Neural progenitor cell (in vitro differentiated cells): ENCODE measurements around the gene SHROOM4.

Experiments
- CTCF ChIP-seq: fragments of 200-600 bp; sonication (generic); IDR thresholded peaks from 2 replicates; pipeline ENCODE4 v1.5.1; 2017; ENCODE audit warnings: antibody characterized with exemption, mild to moderate bottlenecking
- EZH2 ChIP-seq: fragments of 200-600 bp; sonication (generic); IDR thresholded peaks from 2 replicates; pipeline ENCODE4 v1.6.1; 2017; ENCODE audit warnings: antibody characterized with exemption, mild to moderate bottlenecking, moderate library complexity
- EZH2phosphoT487 ChIP-seq: fragments of 200-600 bp; sonication (generic); IDR thresholded peaks from 2 replicates; pipeline ENCODE4 v1.6.1; 2017; ENCODE audit warnings: antibody characterized with exemption

GRCh38 chrX:50618788-50619558 lies 195.0 kb downstream of the SHROOM4 start:
- TF ChIP-seq CTCF (no peak), EZH2phosphoT487 (no peak), EZH2 (no peak)
